Colonic mucosa (tissue), 4 donors: ENCODE data around the gene PTPRN2. TPM values are rescaled to one million over a fixed set of nuclear protein-coding genes. Genes with fewer than 3 reads are reported as not detected.

Source experiments
- DNase-seq: peaks from one replicate; pipeline ENCODE4 v3.0.0-alpha.2; 2020
- H3K27ac ChIP-seq: fragments of 200-600 bp; one replicate; pipeline ENCODE4 v1.8.0; 2021
- H3K27me3 ChIP-seq: fragments of 200-600 bp; one replicate; pipeline ENCODE4 v1.8.0; 2021
- H3K36me3 ChIP-seq: fragments of 200-600 bp; one replicate; pipeline ENCODE4 v1.8.0; 2021
- H3K4me1 ChIP-seq: fragments of 200-600 bp; one replicate; pipeline ENCODE4 v1.8.0; 2021; ENCODE audit warnings: mild to moderate bottlenecking
- H3K4me3 ChIP-seq: fragments of 200-600 bp; one replicate; pipeline ENCODE4 v1.8.0; 2021
- H3K9ac ChIP-seq, 2 donors: one replicate each; pipeline ENCODE4 v1.7.0; 2013; ENCODE audit warnings: control low read depth in 2 of 2, low read depth in 2 of 2, low read length in 2 of 2
- H3K9me3 ChIP-seq: fragments of 200-600 bp; one replicate; pipeline ENCODE4 v1.8.0; 2021
- CTCF ChIP-seq: fragments of 200-600 bp; IDR thresholded peaks from one replicate; pipeline ENCODE4 v1.8.0; 2022; ENCODE audit warnings: antibody characterized with exemption, mild to moderate bottlenecking
- intact Hi-C: fragments of 100-400 bp; cut with DNase I; formaldehyde crosslinking; loops from one replicate; pipeline ENCODE4 v1.14.1; 2022
- total RNA-seq, 2 donors: library from RNA; stranded (reverse); fragmentation: NEBNext Ultra II Directional in 1 of 2; extraction: Animal tissue kit (Norgen Biotek cat#: 25700) in 1 of 2; gene quantifications; one replicate each; pipeline ENCODE4 v1.2.1, GENCODE V29; 2021
- donor health status: healthy.
- donor health status: DM: no; HTN: no; CAD: no.
- donor health status: DM: no; HTN: no; CAD: no.

The PTPRN2 gene
- total RNA-seq, 2 donors from 2014 or later = 14.7 to 21.6 TPM

GRCh38 chr7:157550300-157551275, 1037.0 kb downstream of the PTPRN2 start:
- H3K36me3 ChIP-seq = no peaks in the 10 kb centered on the region

GRCh38 chr7:157549612-157550299, 1037.9 kb downstream of the PTPRN2 start:
- DNase-seq = no peak
- H3K4me1 ChIP-seq = no peaks in the 10 kb centered on the region
- no peak overlapping the region for H3K27ac ChIP-seq
- H3K36me3 ChIP-seq = no peaks in the 10 kb centered on the region
- H3K9ac ChIP-seq = no peak overlapping the region
- no peaks in the 10 kb centered on the region for H3K9me3 ChIP-seq
- no peak overlapping the region for H3K4me3 ChIP-seq
- no peak for TF ChIP-seq CTCF
- no peaks in the 10 kb centered on the region for H3K27me3 ChIP-seq
- intact Hi-C loops = no loop called here

More at GRCh38 chr7:157550300-157551275, 1037.0 kb downstream of the PTPRN2 start:
- intact Hi-C loops = no loop called here
- Histone ChIP-seq H3K9me3 (no peaks in the 10 kb centered on the region), H3K4me1 (no peaks in the 10 kb centered on the region), H3K27me3 (no peaks in the 10 kb centered on the region), H3K27ac (no peak overlapping the region), H3K4me3 (no peak overlapping the region), H3K9ac (no peak overlapping the region)
- DNase-seq = no peak
- no peak for TF ChIP-seq CTCF

GRCh38 chr7:157548691-157549303, 1038.8 kb downstream of the PTPRN2 start:
- intact Hi-C loops = no loop called here
- no peak for TF ChIP-seq CTCF
- H3K9me3 ChIP-seq = no peaks in the 10 kb centered on the region
- H3K4me3 ChIP-seq = no peak overlapping the region
- no peak for DNase-seq
- H3K36me3 ChIP-seq = no peaks in the 10 kb centered on the region
- no peak overlapping the region for H3K27ac ChIP-seq
- H3K27me3 ChIP-seq = no peaks in the 10 kb centered on the region
- no peak overlapping the region for H3K9ac ChIP-seq
- no peaks in the 10 kb centered on the region for H3K4me1 ChIP-seq

GRCh38 chr7:157547611-157548010, 1040.0 kb downstream of the PTPRN2 start:
- Histone ChIP-seq H3K27me3 (no peaks in the 10 kb centered on the region), H3K36me3 (no peaks in the 10 kb centered on the region), H3K9ac (no peak overlapping the region), H3K27ac (no peak overlapping the region), H3K9me3 (no peaks in the 10 kb centered on the region), H3K4me3 (no peak overlapping the region), H3K4me1 (no peaks in the 10 kb centered on the region)
- TF ChIP-seq CTCF = no peak
- intact Hi-C loops = no loop called here
- no peak for DNase-seq

- no peak for TF ChIP-seq CTCF
- no peaks in the 10 kb centered on the region for H3K4me1 ChIP-seq
- no peaks in the 10 kb centered on the region for H3K36me3 ChIP-seq
- no peaks in the 10 kb centered on the region for H3K9me3 ChIP-seq
- H3K4me3 ChIP-seq = no peak overlapping the region
- no peaks in the 10 kb centered on the region for H3K27me3 ChIP-seq
- H3K9ac ChIP-seq = no peak overlapping the region
- DNase-seq = no peak
- intact Hi-C loops = no loop called here
- no peak overlapping the region for H3K27ac ChIP-seq
Observed at GRCh38 chr7:157547102-157547501, 1040.5 kb downstream of the PTPRN2 start.
